ENCODE results near the gene ABHD6. TPM values are rescaled to one million over a fixed set of nuclear protein-coding genes. Genes with fewer than 3 reads are reported as not detected.

Gene ABHD6
- total and polyA plus RNA-seq, 2 experiments from 2014 or later = 24.6 to 25.1 TPM

- TF ChIP-seq EZH2 (IDR thresholded peaks at IDR 0.05; ENCODE audit: borderline replicate concordance) (no peak), EZH2phosphoT487 (IDR thresholded peaks at IDR 0.05; ENCODE audit: low read depth, severe bottlenecking, unreplicated experiment) (no peak), CTCF (IDR thresholded peaks at IDR 0.05; ENCODE audit: poor library complexity) (no peak)
- Histone ChIP-seq H3K9me3 (ENCODE audit: low read depth) (no peaks in the 10 kb centered on the region), H3K27me3 (no peaks in the 10 kb centered on the region), H3K9me2 (replicated peaks; ENCODE audit: insufficient read depth) (no peaks in the 10 kb centered on the region), H3K27ac (no peak overlapping the region), H3K79me2 (no peaks in the 10 kb centered on the region), H3K36me3 (replicated peaks; ENCODE audit: insufficient read depth, low read depth) (no peaks in the 10 kb centered on the region), H3K4me1 (ENCODE audit: insufficient read depth) (peaks cover 3% of the 10 kb centered on the region), H4K20me1 (ENCODE audit: insufficient read depth, poor library complexity, severe bottlenecking) (no peaks in the 10 kb centered on the region), H3K4me3 (no peak overlapping the region), H3K4me2 (no peak overlapping the region), H2AFZ (no peak overlapping the region)
- no peak for DNase-seq (ENCODE audit: low spot score)
- 73% methylated on average over 10 of the region's 10 CpGs for WGBS (ENCODE audit: low lambda C conversion rate, missing lambda C conversion rate)
These were observed 46.1 kb upstream of the ABHD6 start for GRCh38 chr3:58191361-58191991.

GRCh38 chr3:58192069-58192468 lies 45.5 kb upstream of the ABHD6 start:
- Histone ChIP-seq H3K9me2 (replicated peaks; ENCODE audit: insufficient read depth) (no peaks in the 10 kb centered on the region), H2AFZ (no peak overlapping the region), H3K79me2 (no peaks in the 10 kb centered on the region), H3K4me3 (no peak overlapping the region), H4K20me1 (ENCODE audit: insufficient read depth, poor library complexity, severe bottlenecking) (no peaks in the 10 kb centered on the region), H3K36me3 (replicated peaks; ENCODE audit: insufficient read depth, low read depth) (no peaks in the 10 kb centered on the region), H3K27ac (no peak overlapping the region), H3K4me1 (ENCODE audit: insufficient read depth) (peaks cover 3% of the 10 kb centered on the region), H3K27me3 (no peaks in the 10 kb centered on the region), H3K9me3 (ENCODE audit: low read depth) (no peaks in the 10 kb centered on the region), H3K4me2 (no peak overlapping the region)
- DNase-seq (ENCODE audit: low spot score) = no peak
- TF ChIP-seq EZH2 (IDR thresholded peaks at IDR 0.05; ENCODE audit: borderline replicate concordance) (no peak), EZH2phosphoT487 (IDR thresholded peaks at IDR 0.05; ENCODE audit: low read depth, severe bottlenecking, unreplicated experiment) (no peak), CTCF (IDR thresholded peaks at IDR 0.05; ENCODE audit: poor library complexity) (no peak)
- WGBS (ENCODE audit: low lambda C conversion rate, missing lambda C conversion rate) = 66% methylated on average over 5 of the region's 5 CpGs

GRCh38 chr3:58193682-58194407 lies 43.7 kb upstream of the ABHD6 start:
- H3K9me3 ChIP-seq (ENCODE audit: low read depth) = no peaks in the 10 kb centered on the region
- peak overlapping the region; percentile 50 for H3K27ac ChIP-seq
- H4K20me1 ChIP-seq (ENCODE audit: insufficient read depth, poor library complexity, severe bottlenecking) = no peaks in the 10 kb centered on the region
- no peaks in the 10 kb centered on the region for H3K27me3 ChIP-seq
- H3K4me1 ChIP-seq (ENCODE audit: insufficient read depth) = peaks cover 3% of the 10 kb centered on the region
- TF ChIP-seq EZH2phosphoT487 (IDR thresholded peaks at IDR 0.05; ENCODE audit: low read depth, severe bottlenecking, unreplicated experiment) (no peak), CTCF (IDR thresholded peaks at IDR 0.05; ENCODE audit: poor library complexity) (no peak), EZH2 (IDR thresholded peaks at IDR 0.05; ENCODE audit: borderline replicate concordance) (no peak)
- H3K9me2 ChIP-seq (replicated peaks; ENCODE audit: insufficient read depth) = no peaks in the 10 kb centered on the region
- H3K36me3 ChIP-seq (replicated peaks; ENCODE audit: insufficient read depth, low read depth) = no peaks in the 10 kb centered on the region
- no peaks in the 10 kb centered on the region for H3K79me2 ChIP-seq
- no peak for DNase-seq (ENCODE audit: low spot score)
- no peak overlapping the region for H3K4me3 ChIP-seq
- H3K4me2 ChIP-seq = no peak overlapping the region
- WGBS (ENCODE audit: low lambda C conversion rate, missing lambda C conversion rate) = 84% methylated on average over 12 of the region's 12 CpGs
- H2AFZ ChIP-seq = no peak overlapping the region
